Calu3 (cell line): Measurements from ENCODE around the gene CPSF4L. TPM values are rescaled to one million over a fixed set of nuclear protein-coding genes. Genes with fewer than 3 reads are reported as not detected.

Experiments used
- BruUV-seq: library from RNA; stranded (reverse); fragments of 400-500 nt; replicated peaks from 2 replicates; lab custom pipeline; 2021; lab: Mats Ljungman, UMichigan
- CTCF ChIA-PET: fragments of 300-600 bp; sonication (Branson Sonifier 250); formaldehyde crosslinking; loops from one replicate; lab custom pipeline; 2022; ENCODE audit warnings: antibody characterized with exemption; lab: Charles Lee
- DNase-seq: peaks from one replicate; pipeline ENCODE4 v3.0.0; 2022
- H3K27ac Mint-ChIP-seq: one replicate; pipeline ENCODE4 v1.8.0; 2022; ENCODE audit warnings: mixed read lengths; ENCODE audit not compliant: unreplicated experiment
- H3K27me3 Mint-ChIP-seq: one replicate; pipeline ENCODE4 v1.8.0; 2022; ENCODE audit warnings: mixed read lengths; ENCODE audit not compliant: unreplicated experiment
- H3K36me3 Mint-ChIP-seq: one replicate; pipeline ENCODE4 v1.8.0; 2022; ENCODE audit warnings: mild to moderate bottlenecking, moderate library complexity, mixed read lengths; ENCODE audit not compliant: insufficient read depth, unreplicated experiment
- H3K4me1 Mint-ChIP-seq: one replicate; pipeline ENCODE4 v1.8.0; 2022; ENCODE audit warnings: mild to moderate bottlenecking, low read depth, mixed read lengths; ENCODE audit not compliant: unreplicated experiment
- H3K4me3 Mint-ChIP-seq: one replicate; pipeline ENCODE4 v1.8.0; 2022; ENCODE audit warnings: mild to moderate bottlenecking, low read depth, moderate library complexity, mixed read lengths; ENCODE audit not compliant: unreplicated experiment
- H3K9me3 Mint-ChIP-seq: one replicate; pipeline ENCODE4 v1.8.0; 2022; ENCODE audit warnings: low read depth, mixed read lengths; ENCODE audit not compliant: unreplicated experiment
- intact Hi-C: fragments of 100-400 bp; cut with micrococcal nuclease; formaldehyde crosslinking; loops from one replicate; pipeline ENCODE4 v1.10.0; 2022; ENCODE audit not compliant: unreplicated experiment
- total RNA-seq: library from RNA; stranded (reverse); gene quantifications from 2 replicates; pipeline ENCODE4 v1.2.3, GENCODE V29; 2022
- TF ChIP-seq, protein P1 (sequence below): fragments of 200-600 bp; IDR thresholded peaks from one replicate; pipeline ENCODE4 v1.8.0; 2022; ENCODE audit warnings: antibody characterized with exemption; ENCODE audit not compliant: unreplicated experiment

CPSF4L gene
- total RNA-seq, 1 experiment from 2014 or later = not detected

DNA sequence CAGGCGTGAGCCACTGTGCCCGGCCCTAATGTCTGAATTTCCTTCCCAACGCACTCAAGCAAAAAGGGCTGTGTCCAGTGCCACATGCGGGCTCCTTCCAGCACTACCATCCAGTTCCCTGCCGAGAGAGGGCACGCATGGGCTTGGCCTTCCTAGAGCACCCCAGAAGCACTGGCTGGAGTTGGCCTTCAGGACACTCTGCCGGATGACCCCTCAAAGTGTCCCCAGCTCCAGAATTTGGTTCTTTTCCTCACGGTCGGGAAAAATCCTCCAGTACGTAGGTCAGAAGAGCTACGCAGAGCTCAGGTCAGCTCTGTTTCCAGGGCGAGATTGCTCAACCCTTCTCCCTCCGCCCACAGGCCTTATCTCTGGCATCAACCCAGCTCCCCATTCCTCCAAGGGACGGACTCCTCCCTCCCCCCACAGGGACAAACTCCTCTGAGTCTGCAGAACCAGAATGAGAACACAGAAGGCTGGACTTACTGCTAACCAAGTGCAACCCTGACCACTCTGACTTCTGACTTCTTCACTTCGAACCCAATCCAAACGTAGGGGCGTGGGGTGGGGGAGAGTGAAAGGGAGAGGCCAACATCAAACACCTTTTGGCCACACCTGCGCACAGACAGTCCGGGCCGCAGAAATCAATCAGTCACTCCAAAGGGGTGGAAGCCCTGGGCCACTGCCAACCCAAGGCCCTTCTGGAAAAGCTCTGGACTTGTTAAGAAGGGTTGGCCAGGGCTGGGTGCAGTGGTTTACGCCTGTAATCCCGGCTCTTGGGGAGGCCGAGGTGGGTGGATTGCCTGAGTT lies 46.5 kb upstream of the CPSF4L start:
- Mint-ChIP-seq H3K27me3 (no peaks in the 10 kb centered on the region), H3K4me3 (peak overlapping the region; percentile 70), H3K4me1 (peaks cover 57% of the 10 kb centered on the region)

DNA sequence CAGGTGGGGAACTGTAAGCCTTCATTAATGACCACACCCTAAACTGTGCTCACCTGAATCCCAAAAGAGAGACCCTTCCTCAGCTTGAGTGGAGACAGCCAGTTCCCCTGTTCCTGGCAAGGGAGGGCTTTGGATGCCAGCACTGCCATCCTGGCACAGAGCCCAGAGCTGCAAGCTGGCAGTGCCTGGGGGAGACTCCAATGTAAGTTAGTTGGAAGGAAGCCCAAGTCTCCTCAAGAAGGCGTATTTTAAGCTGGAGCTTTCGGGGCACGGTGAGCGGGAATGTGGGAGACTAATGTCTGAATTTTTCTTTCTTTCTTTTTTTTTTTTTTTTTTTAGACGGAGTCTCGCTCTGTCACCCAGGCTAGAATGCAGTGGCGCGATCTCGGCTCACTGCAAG lies 45.5 kb upstream of the CPSF4L start:
- BruUV-seq = no TSS peak
- TF ChIP-seq, protein P1, sequence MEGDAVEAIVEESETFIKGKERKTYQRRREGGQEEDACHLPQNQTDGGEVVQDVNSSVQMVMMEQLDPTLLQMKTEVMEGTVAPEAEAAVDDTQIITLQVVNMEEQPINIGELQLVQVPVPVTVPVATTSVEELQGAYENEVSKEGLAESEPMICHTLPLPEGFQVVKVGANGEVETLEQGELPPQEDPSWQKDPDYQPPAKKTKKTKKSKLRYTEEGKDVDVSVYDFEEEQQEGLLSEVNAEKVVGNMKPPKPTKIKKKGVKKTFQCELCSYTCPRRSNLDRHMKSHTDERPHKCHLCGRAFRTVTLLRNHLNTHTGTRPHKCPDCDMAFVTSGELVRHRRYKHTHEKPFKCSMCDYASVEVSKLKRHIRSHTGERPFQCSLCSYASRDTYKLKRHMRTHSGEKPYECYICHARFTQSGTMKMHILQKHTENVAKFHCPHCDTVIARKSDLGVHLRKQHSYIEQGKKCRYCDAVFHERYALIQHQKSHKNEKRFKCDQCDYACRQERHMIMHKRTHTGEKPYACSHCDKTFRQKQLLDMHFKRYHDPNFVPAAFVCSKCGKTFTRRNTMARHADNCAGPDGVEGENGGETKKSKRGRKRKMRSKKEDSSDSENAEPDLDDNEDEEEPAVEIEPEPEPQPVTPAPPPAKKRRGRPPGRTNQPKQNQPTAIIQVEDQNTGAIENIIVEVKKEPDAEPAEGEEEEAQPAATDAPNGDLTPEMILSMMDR = no peak
- peak overlapping the region; percentile 40 for H3K4me3 Mint-ChIP-seq
- H3K4me1 Mint-ChIP-seq = peaks cover 60% of the 10 kb centered on the region
- no peaks in the 10 kb centered on the region for H3K9me3 Mint-ChIP-seq
- no peaks in the 10 kb centered on the region for H3K27me3 Mint-ChIP-seq
- intact Hi-C loops = loop anchor here (5.0 kb wide), 1 partner anchor 65 kb away; no protein-coding TSS in a partner anchor
- H3K36me3 Mint-ChIP-seq = peaks cover 55% of the 10 kb centered on the region
- DNase-seq = peak; percentile 61
- CTCF ChIA-PET = interaction anchor here (0.6 to 3.1 kb wide), 6 partner anchors 11 to 105 kb away, joined by 3 to 12 read pairs (median 4); partner anchors contain the start of gene CPSF4L
- H3K27ac Mint-ChIP-seq = peak overlapping the region; percentile 69

More for the DNA sequence above, 46.5 kb upstream of the CPSF4L start:
- intact Hi-C loops = loop anchor here (1.0 to 5.0 kb wide), 3 partner anchors 15 to 64 kb away; no protein-coding TSS in a partner anchor
- TF ChIP-seq, protein P1 = no peak
- BruUV-seq = TSS peak; percentile 2
- Mint-ChIP-seq H3K9me3 (no peaks in the 10 kb centered on the region), H3K36me3 (peaks cover 55% of the 10 kb centered on the region), H3K27ac (peak overlapping the region; percentile 91)
- CTCF ChIA-PET = interaction anchor here (0.6 to 3.1 kb wide), 10 partner anchors 10 to 748 kb away, joined by 3 to 12 read pairs (median 5); partner anchors contain the start of gene CPSF4L
- DNase-seq = peak; percentile 92

GRCh38 chr17:73305845-73306836 lies 44.5 kb upstream of the CPSF4L start:
- H3K27ac Mint-ChIP-seq = peak overlapping the region; percentile 55

More at GRCh38 chr17:73305845-73306836, 44.5 kb upstream of the CPSF4L start:
- no peaks in the 10 kb centered on the region for H3K9me3 Mint-ChIP-seq
- H3K36me3 Mint-ChIP-seq = peaks cover 48% of the 10 kb centered on the region
- TF ChIP-seq, protein P1 = no peak
- peaks cover 65% of the 10 kb centered on the region for H3K4me1 Mint-ChIP-seq
- CTCF ChIA-PET = interaction anchor here (0.6 to 3.1 kb wide), 5 partner anchors 10 to 106 kb away, joined by 3 to 12 read pairs (median 5); partner anchors contain the start of gene CPSF4L
- H3K27me3 Mint-ChIP-seq = no peaks in the 10 kb centered on the region
- intact Hi-C loops = loop anchor here (5.0 kb wide), 1 partner anchor 66 kb away; no protein-coding TSS in a partner anchor
- no TSS peak for BruUV-seq
- peak overlapping the region; percentile 62 for H3K4me3 Mint-ChIP-seq
- no peak for DNase-seq
